ENCODE results near the gene EVPL. TPM values are rescaled to one million over a fixed set of nuclear protein-coding genes. Genes with fewer than 3 reads are reported as not detected.

Gene EVPL
- total and polyA plus RNA-seq, 2 of the 13 experiments (the other 11 are each of a cell fraction or from before 2014, with no cell fraction given): 2.1 to 8.2 TPM

DNA sequence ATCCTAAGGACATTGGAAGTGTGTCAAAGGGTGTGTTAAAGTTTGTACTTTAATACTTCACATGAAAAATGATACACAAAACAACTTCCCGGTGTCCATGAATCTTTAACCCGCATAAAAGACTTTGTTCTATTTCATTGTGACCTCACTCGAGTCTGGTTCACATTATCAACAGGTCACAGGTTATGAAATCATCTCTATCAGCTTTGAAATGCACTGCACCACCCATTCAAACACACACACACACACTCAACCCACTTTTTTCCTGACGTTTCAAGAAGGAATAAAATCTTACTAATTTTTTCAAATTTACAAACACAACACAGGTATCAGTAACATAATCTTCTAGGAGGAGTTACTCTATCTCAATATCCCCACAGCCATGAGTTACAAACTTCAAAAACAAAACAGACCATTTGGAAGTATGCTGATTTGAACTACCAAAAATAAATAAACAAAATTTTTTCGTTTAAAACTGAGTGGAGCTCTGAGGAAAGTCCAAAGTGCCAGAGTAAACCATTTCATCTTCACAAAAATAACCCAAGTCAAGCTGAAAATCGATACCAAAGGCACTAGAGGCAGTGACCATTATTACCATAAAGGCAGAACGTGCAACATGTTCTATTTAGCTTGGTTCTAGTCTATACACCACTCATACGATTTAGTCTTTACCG is 50.8 kb downstream of the EVPL start (continued):
- TF ChIP-seq XRCC5 (optimal IDR thresholded peaks at IDR 0.05; ENCODE audit: low read length): no peak
- TF ChIP-seq YY1 (IDR thresholded peaks at IDR 0.05; ENCODE audit: insufficient read depth, insufficient replicate concordance, low read depth, low read length): no peak
- TF ChIP-seq ZNF256 (CRISPR knock-in tag; conservative IDR thresholded peaks at IDR 0.05): no peak
- TF ChIP-seq ZNF296 (CRISPR knock-in tag; conservative IDR thresholded peaks at IDR 0.05): no peak
- peak in 1 of 2 experiments; percentile 44; a peak in 2 of 4 replicates for TF ChIP-seq NR2F1 (CRISPR knock-in tag; IDR thresholded peaks at IDR 0.05)
- no peak for TF ChIP-seq ZNF768 (CRISPR knock-in tag; IDR thresholded peaks at IDR 0.05)
- TF ChIP-seq, protein P1, sequence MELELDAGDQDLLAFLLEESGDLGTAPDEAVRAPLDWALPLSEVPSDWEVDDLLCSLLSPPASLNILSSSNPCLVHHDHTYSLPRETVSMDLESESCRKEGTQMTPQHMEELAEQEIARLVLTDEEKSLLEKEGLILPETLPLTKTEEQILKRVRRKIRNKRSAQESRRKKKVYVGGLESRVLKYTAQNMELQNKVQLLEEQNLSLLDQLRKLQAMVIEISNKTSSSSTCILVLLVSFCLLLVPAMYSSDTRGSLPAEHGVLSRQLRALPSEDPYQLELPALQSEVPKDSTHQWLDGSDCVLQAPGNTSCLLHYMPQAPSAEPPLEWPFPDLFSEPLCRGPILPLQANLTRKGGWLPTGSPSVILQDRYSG (CRISPR knock-in tag; IDR thresholded peaks at IDR 0.05): no peak
- TF ChIP-seq, protein P2, sequence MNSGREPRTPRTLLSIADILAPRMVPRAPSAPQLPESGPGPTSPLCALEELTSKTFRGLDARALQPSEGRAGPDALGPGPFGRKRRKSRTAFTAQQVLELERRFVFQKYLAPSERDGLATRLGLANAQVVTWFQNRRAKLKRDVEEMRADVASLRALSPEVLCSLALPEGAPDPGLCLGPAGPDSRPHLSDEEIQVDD (CRISPR knock-in tag; IDR thresholded peaks at IDR 0.05; ENCODE audit: borderline replicate concordance): no peak
- TF ChIP-seq, protein P3, sequence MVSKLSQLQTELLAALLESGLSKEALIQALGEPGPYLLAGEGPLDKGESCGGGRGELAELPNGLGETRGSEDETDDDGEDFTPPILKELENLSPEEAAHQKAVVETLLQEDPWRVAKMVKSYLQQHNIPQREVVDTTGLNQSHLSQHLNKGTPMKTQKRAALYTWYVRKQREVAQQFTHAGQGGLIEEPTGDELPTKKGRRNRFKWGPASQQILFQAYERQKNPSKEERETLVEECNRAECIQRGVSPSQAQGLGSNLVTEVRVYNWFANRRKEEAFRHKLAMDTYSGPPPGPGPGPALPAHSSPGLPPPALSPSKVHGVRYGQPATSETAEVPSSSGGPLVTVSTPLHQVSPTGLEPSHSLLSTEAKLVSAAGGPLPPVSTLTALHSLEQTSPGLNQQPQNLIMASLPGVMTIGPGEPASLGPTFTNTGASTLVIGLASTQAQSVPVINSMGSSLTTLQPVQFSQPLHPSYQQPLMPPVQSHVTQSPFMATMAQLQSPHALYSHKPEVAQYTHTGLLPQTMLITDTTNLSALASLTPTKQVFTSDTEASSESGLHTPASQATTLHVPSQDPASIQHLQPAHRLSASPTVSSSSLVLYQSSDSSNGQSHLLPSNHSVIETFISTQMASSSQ (IDR thresholded peaks at IDR 0.05; ENCODE audit: low read depth): peak; percentile 49
- TF ChIP-seq, protein P3 (CRISPR knock-in tag; IDR thresholded peaks at IDR 0.05; ENCODE audit: borderline replicate concordance): peak; percentile 73; the same call in 1 of the 2 replicates
- no peak for TF ChIP-seq ERF (CRISPR knock-in tag; IDR thresholded peaks at IDR 0.05)
- TF ChIP-seq SOX6 (IDR thresholded peaks at IDR 0.05): no peak
- TF ChIP-seq SOX6 (CRISPR knock-in tag; IDR thresholded peaks at IDR 0.05): peak; percentile 92
- no peak for TF ChIP-seq ZNF12 (CRISPR knock-in tag; IDR thresholded peaks at IDR 0.05)
- TF ChIP-seq KDM5B (CRISPR knock-in tag; IDR thresholded peaks at IDR 0.05; ENCODE audit: borderline replicate concordance): no peak
- 0 out of 2 replicates have a peak, but pooled peaks have one; percentile 34 for TF ChIP-seq ZNF792 (CRISPR knock-in tag; IDR thresholded peaks at IDR 0.05)
- TF ChIP-seq, protein P4, sequence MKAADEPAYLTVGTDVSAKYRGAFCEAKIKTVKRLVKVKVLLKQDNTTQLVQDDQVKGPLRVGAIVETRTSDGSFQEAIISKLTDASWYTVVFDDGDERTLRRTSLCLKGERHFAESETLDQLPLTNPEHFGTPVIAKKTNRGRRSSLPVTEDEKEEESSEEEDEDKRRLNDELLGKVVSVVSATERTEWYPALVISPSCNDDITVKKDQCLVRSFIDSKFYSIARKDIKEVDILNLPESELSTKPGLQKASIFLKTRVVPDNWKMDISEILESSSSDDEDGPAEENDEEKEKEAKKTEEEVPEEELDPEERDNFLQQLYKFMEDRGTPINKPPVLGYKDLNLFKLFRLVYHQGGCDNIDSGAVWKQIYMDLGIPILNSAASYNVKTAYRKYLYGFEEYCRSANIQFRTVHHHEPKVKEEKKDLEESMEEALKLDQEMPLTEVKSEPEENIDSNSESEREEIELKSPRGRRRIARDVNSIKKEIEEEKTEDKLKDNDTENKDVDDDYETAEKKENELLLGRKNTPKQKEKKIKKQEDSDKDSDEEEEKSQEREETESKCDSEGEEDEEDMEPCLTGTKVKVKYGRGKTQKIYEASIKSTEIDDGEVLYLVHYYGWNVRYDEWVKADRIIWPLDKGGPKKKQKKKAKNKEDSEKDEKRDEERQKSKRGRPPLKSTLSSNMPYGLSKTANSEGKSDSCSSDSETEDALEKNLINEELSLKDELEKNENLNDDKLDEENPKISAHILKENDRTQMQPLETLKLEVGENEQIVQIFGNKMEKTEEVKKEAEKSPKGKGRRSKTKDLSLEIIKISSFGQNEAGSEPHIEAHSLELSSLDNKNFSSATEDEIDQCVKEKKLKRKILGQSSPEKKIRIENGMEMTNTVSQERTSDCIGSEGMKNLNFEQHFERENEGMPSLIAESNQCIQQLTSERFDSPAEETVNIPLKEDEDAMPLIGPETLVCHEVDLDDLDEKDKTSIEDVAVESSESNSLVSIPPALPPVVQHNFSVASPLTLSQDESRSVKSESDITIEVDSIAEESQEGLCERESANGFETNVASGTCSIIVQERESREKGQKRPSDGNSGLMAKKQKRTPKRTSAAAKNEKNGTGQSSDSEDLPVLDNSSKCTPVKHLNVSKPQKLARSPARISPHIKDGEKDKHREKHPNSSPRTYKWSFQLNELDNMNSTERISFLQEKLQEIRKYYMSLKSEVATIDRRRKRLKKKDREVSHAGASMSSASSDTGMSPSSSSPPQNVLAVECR (CRISPR knock-in tag; IDR thresholded peaks at IDR 0.05; ENCODE audit: borderline replicate concordance): peak; percentile 48; the same call in 1 of the 2 replicates
- TF ChIP-seq SALL1 (CRISPR knock-in tag; IDR thresholded peaks at IDR 0.05): peak; percentile 65; the same call in 1 of the 2 replicates
- TF ChIP-seq, protein P5, sequence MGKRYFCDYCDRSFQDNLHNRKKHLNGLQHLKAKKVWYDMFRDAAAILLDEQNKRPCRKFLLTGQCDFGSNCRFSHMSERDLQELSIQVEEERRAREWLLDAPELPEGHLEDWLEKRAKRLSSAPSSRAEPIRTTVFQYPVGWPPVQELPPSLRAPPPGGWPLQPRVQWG (CRISPR knock-in tag; IDR thresholded peaks at IDR 0.05; ENCODE audit: borderline replicate concordance, low read depth): no peak

All from HepG2 (cell line).